ENCODE data around the gene IQCK. TPM values are rescaled to one million over a fixed set of nuclear protein-coding genes. Genes with fewer than 3 reads are reported as not detected.

IQCK gene
- total RNA-seq, 1 experiment from 2014 or later: 15.5 TPM

- intact Hi-C loops (cut with micrococcal nuclease; ENCODE audit: unreplicated experiment) (no loop called here), in situ Hi-C loops (cut with HindIII; ENCODE audit: low pct_unique_long_range_greater_than_20kb, low sequenced_read_pairs) (no loop called here)
- ChIA-PET CTCF (no interaction called here), POLR2A (no interaction called here)
- Histone ChIP-seq H3K4me1 (ENCODE audit: control insufficient read depth, insufficient read depth, low read length) (no peaks in the 10 kb centered on the region), H3K4me3 (ENCODE audit: low read depth in 2 of 2, low read length in 2 of 2) (no peak overlapping the region), H3K36me3 (ENCODE audit: control insufficient read depth, insufficient read depth, low read length) (no peaks in the 10 kb centered on the region), H3K9me3 (ENCODE audit: control insufficient read depth, insufficient read depth, low read depth, low read length) (no peaks in the 10 kb centered on the region), H3K27me3 (ENCODE audit: control insufficient read depth, insufficient read depth, low read length) (no peaks in the 10 kb centered on the region), H3K27ac (ENCODE audit: low read length) (no peak overlapping the region)
- ATAC-seq: no peak
- TF ChIP-seq SIN3A (IDR thresholded peaks at IDR 0.05; ENCODE audit: borderline replicate concordance, insufficient read depth, low read depth, low read length) (no peak), POLR2AphosphoS5 (IDR thresholded peaks at IDR 0.05; ENCODE audit: low read depth, low read length) (no peak), TCF7L2 (IDR thresholded peaks at IDR 0.05; ENCODE audit: low read depth, low read length) (no peak), CTCF (IDR thresholded peaks at IDR 0.05) (no peak), REST (IDR thresholded peaks at IDR 0.05; ENCODE audit: insufficient read depth in 1 of 2, low read depth in 2 of 2, low read length in 1 of 2) (no peak)
- DNase-seq (ENCODE audit: low read depth, low spot score): no peak
- BruUV-seq (replicated peaks): no TSS peak
Measured at GRCh38 chr16:19722981-19723380, 4.9 kb downstream of the IQCK start.

GRCh38 chr16:19728636-19728965 lies 10.5 kb downstream of the IQCK start:
- H3K36me3 ChIP-seq (ENCODE audit: control insufficient read depth, insufficient read depth, low read length): no peaks in the 10 kb centered on the region
- ATAC-seq (no peak), DNase-seq (ENCODE audit: low read depth, low spot score) (no peak)
- H3K4me1 ChIP-seq (ENCODE audit: control insufficient read depth, insufficient read depth, low read length): no peaks in the 10 kb centered on the region
- no peaks in the 10 kb centered on the region for H3K9me3 ChIP-seq (ENCODE audit: control insufficient read depth, insufficient read depth, low read depth, low read length)
- H3K27me3 ChIP-seq (ENCODE audit: control insufficient read depth, insufficient read depth, low read length): no peaks in the 10 kb centered on the region
- no peak overlapping the region for H3K27ac ChIP-seq (ENCODE audit: low read length)
- no TSS peak for BruUV-seq (replicated peaks)
- CTCF ChIA-PET: no interaction called here
- intact Hi-C loops (cut with micrococcal nuclease; ENCODE audit: unreplicated experiment): no loop called here
- H3K4me3 ChIP-seq (ENCODE audit: low read depth in 2 of 2, low read length in 2 of 2): no peak overlapping the region
- POLR2A ChIA-PET: no interaction called here
- in situ Hi-C loops (cut with HindIII; ENCODE audit: low pct_unique_long_range_greater_than_20kb, low sequenced_read_pairs): no loop called here
- TF ChIP-seq SIN3A (IDR thresholded peaks at IDR 0.05; ENCODE audit: borderline replicate concordance, insufficient read depth, low read depth, low read length): no peak
- no peak for TF ChIP-seq POLR2AphosphoS5 (IDR thresholded peaks at IDR 0.05; ENCODE audit: low read depth, low read length)
- TF ChIP-seq CTCF (IDR thresholded peaks at IDR 0.05): no peak
- no peak for TF ChIP-seq TCF7L2 (IDR thresholded peaks at IDR 0.05; ENCODE audit: low read depth, low read length)
- no peak for TF ChIP-seq REST (IDR thresholded peaks at IDR 0.05; ENCODE audit: insufficient read depth in 1 of 2, low read depth in 2 of 2, low read length in 1 of 2)

Measured in Panc1 (cell line).